Neural cell (in vitro differentiated cells): ENCODE data around the gene MLLT3. TPM values are rescaled to one million over a fixed set of nuclear protein-coding genes. Genes with fewer than 3 reads are reported as not detected.

Experiments used
- H2AFZ ChIP-seq: fragments of 200-600, 300-800 bp; sonication (generic), shearing (Covaris generic); 2 replicates; pipeline ENCODE4 v1.6.0; 2014; ENCODE audit warnings: low read depth, mild to moderate bottlenecking, antibody characterized with exemption, low read length, moderate library complexity
- H3F3A ChIP-seq: fragments of 200-600 bp; shearing (Covaris generic); 2 replicates; pipeline ENCODE4 v1.6.1; 2016; ENCODE audit warnings: mild to moderate bottlenecking, moderate library complexity, mixed read lengths, antibody characterized with exemption, low read length; ENCODE audit not compliant: insufficient read depth, poor library complexity, severe bottlenecking
- H3K27ac ChIP-seq: fragments of 200-600, 300-800 bp; sonication (generic), shearing (Covaris generic); 2 replicates; pipeline ENCODE4 v1.5.1; 2014; ENCODE audit warnings: mild to moderate bottlenecking, low read length, moderate library complexity
- H3K27me3 ChIP-seq: fragments of 300-800, 200-600 bp; sonication (generic), shearing (Covaris generic); 2 replicates; pipeline ENCODE4 v1.6.0; 2014; ENCODE audit warnings: mild to moderate bottlenecking, low read depth, low read length, moderate library complexity; ENCODE audit not compliant: insufficient read depth
- H3K36me3 ChIP-seq: fragments of 300-800, 200-600 bp; sonication (generic), shearing (Covaris generic); 2 replicates; pipeline ENCODE4 v1.5.1; 2014; ENCODE audit warnings: mild to moderate bottlenecking, antibody characterized with exemption, low read length, moderate library complexity; ENCODE audit not compliant: insufficient read depth
- H3K4me2 ChIP-seq: fragments of 300-800, 200-600 bp; sonication (generic), shearing (Covaris generic); 2 replicates; pipeline ENCODE4 v1.6.0; 2014; ENCODE audit warnings: mild to moderate bottlenecking, low read length
- H3K4me3 ChIP-seq: fragments of 300-800, 200-600 bp; sonication (generic), shearing (Covaris generic); 2 replicates; pipeline ENCODE4 v1.5.1; 2014; ENCODE audit warnings: mild to moderate bottlenecking, low read length, moderate library complexity
- H3K79me2 ChIP-seq: fragments of 200-600 bp; shearing (Covaris generic); replicated peaks from 2 replicates; pipeline ENCODE4 v1.6.0; 2014; ENCODE audit warnings: mild to moderate bottlenecking, low read length, moderate library complexity; ENCODE audit not compliant: insufficient read depth
- H3K9ac ChIP-seq: fragments of 300-800, 200-600 bp; sonication (generic), shearing (Covaris generic); 2 replicates; pipeline ENCODE4 v1.6.1; 2016; ENCODE audit warnings: mild to moderate bottlenecking, low read length, mixed read lengths
- H3K9me2 ChIP-seq: fragments of 200-600 bp; shearing (Covaris generic); 2 replicates; pipeline ENCODE4 v1.6.1; 2016; ENCODE audit warnings: mild to moderate bottlenecking, low read length, mixed read lengths; ENCODE audit not compliant: insufficient read depth
- H3K9me3 ChIP-seq: fragments of 200-600, 300-800 bp; sonication (generic), shearing (Covaris generic); 2 replicates; pipeline ENCODE4 v1.6.1; 2016; ENCODE audit warnings: mild to moderate bottlenecking, mixed run types, low read length, moderate library complexity, mixed read lengths
- H4K20me1 ChIP-seq: fragments of 200-600 bp; shearing (Covaris generic); 2 replicates; pipeline ENCODE4 v1.6.1; 2016; ENCODE audit warnings: mild to moderate bottlenecking, mixed run types; ENCODE audit not compliant: insufficient read depth
- CTCF ChIP-seq: fragments of 450-650 bp; IDR thresholded peaks from 2 replicates; pipeline ENCODE4 v1.5.1; 2014; ENCODE audit warnings: antibody characterized with exemption, mild to moderate bottlenecking, moderate library complexity; ENCODE audit not compliant: poor library complexity, severe bottlenecking
- EP300 ChIP-seq: fragments of 450-650 bp; conservative IDR thresholded peaks from 2 replicates; pipeline ENCODE4 v1.6.1; 2014; ENCODE audit warnings: antibody characterized with exemption, mild to moderate bottlenecking, moderate library complexity; ENCODE audit not compliant: poor library complexity, severe bottlenecking
- EZH2 ChIP-seq: fragments of 200-600, 300-800 bp; shearing (Covaris generic), sonication (generic); IDR thresholded peaks from 2 replicates; pipeline ENCODE4 v1.6.1; 2014; ENCODE audit warnings: antibody characterized with exemption, low read length, borderline replicate concordance, mild to moderate bottlenecking; ENCODE audit not compliant: insufficient read depth, poor library complexity, severe bottlenecking
- MXI1 ChIP-seq: fragments of 450-650 bp; conservative IDR thresholded peaks from 2 replicates; pipeline ENCODE4 v1.6.1; 2014; ENCODE audit warnings: antibody characterized with exemption, mild to moderate bottlenecking; ENCODE audit not compliant: poor library complexity, severe bottlenecking
- POLR2AphosphoS5 ChIP-seq: IDR thresholded peaks from 2 replicates; pipeline ENCODE4 v1.6.1; 2012
- RAD21 ChIP-seq: fragments of 450-650 bp; conservative IDR thresholded peaks from 2 replicates; pipeline ENCODE4 v1.6.1; 2014; ENCODE audit warnings: antibody characterized with exemption, mild to moderate bottlenecking, moderate library complexity
- REST ChIP-seq: IDR thresholded peaks from 2 replicates; pipeline ENCODE4 v1.6.1; 2012; ENCODE audit warnings: borderline replicate concordance
- SMC3 ChIP-seq: fragments of 450-650 bp; conservative IDR thresholded peaks from 2 replicates; pipeline ENCODE4 v1.6.1; 2014; ENCODE audit warnings: antibody characterized with exemption, mild to moderate bottlenecking, moderate library complexity; ENCODE audit not compliant: poor library complexity
- TAF1 ChIP-seq: IDR thresholded peaks from 2 replicates; pipeline ENCODE4 v1.6.1; 2012; ENCODE audit warnings: low read depth
- polyA plus RNA-seq: library from polyadenylated mRNA; depleted of rRNA; stranded (reverse); fragments of >200 nt; gene quantifications from 2 replicates; pipeline ENCODE4 v1.2.3, GENCODE V29; 2014

Gene MLLT3
- polyA plus RNA-seq, 1 donor from 2014 or later: 61.5 TPM

DNA sequence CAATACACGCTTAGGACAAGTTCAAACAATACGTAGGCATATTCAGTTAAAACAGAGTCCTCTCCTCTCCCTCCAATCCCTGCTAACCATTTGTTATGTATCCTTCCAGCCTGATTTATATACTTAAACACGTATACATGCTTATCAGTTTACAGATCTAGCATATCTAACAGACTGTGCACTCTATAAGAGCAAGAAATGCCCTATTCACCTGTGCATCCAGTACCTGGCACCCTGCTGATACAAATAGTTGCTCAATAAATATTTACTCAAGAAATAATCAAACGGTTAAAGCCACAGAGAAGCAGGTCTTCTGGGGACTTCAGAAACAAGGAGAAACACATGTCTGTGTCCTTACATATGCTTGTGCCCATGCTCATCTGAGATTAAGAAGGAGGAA is 55.9 kb downstream of the MLLT3 start:
- Histone ChIP-seq H3K27ac (no peak overlapping the region), H3K9ac (no peak overlapping the region), H3K9me3 (no peaks in the 10 kb centered on the region), H2AFZ (no peak overlapping the region), H3K9me2 (no peaks in the 10 kb centered on the region), H3K4me3 (no peak overlapping the region), H3K27me3 (no peaks in the 10 kb centered on the region), H3F3A (no peaks in the 10 kb centered on the region), H3K79me2 (peaks cover 46% of the 10 kb centered on the region), H4K20me1 (peaks cover 6% of the 10 kb centered on the region), H3K36me3 (no peaks in the 10 kb centered on the region), H3K4me2 (no peak overlapping the region)
- no peak for TF ChIP-seq SMC3
- TF ChIP-seq REST: no peak
- TF ChIP-seq RAD21: no peak
- TF ChIP-seq CTCF: no peak
- no peak for TF ChIP-seq EP300
- TF ChIP-seq EZH2: no peak
- no peak for TF ChIP-seq POLR2AphosphoS5
- TF ChIP-seq TAF1: no peak
- TF ChIP-seq MXI1: no peak

- H3K9me3 ChIP-seq: no peaks in the 10 kb centered on the region
- no peaks in the 10 kb centered on the region for H3K36me3 ChIP-seq
- no peaks in the 10 kb centered on the region for H3F3A ChIP-seq
- H3K9me2 ChIP-seq: no peaks in the 10 kb centered on the region
- H3K4me3 ChIP-seq: no peak overlapping the region
- TF ChIP-seq EP300 (no peak), MXI1 (no peak), REST (no peak), TAF1 (no peak), RAD21 (no peak), EZH2 (no peak), SMC3 (no peak), POLR2AphosphoS5 (no peak), CTCF (no peak)
- H3K9ac ChIP-seq: no peak overlapping the region
- no peak overlapping the region for H3K4me2 ChIP-seq
- no peak overlapping the region for H3K27ac ChIP-seq
- H3K79me2 ChIP-seq: peaks cover 44% of the 10 kb centered on the region
- no peak overlapping the region for H2AFZ ChIP-seq
- peaks cover 9% of the 10 kb centered on the region for H4K20me1 ChIP-seq
- no peaks in the 10 kb centered on the region for H3K27me3 ChIP-seq
These were observed 57.6 kb downstream of the MLLT3 start for GRCh38 chr9:20564650-20565049.
